HepG2 (cell line): ENCODE measurements around the gene DRC7. TPM values are rescaled to one million over a fixed set of nuclear protein-coding genes. Genes with fewer than 3 reads are reported as not detected.

Experiments
- ATF5 ChIP-seq: sonication (generic); formaldehyde crosslinking; IDR thresholded peaks from 2 replicates; pipeline ENCODE4 v1.4.0; 2020; ENCODE audit warnings: mild to moderate bottlenecking, low read depth, missing genetic modification reagents
- ELF4 ChIP-seq: sonication (generic); formaldehyde crosslinking; IDR thresholded peaks from 2 replicates; pipeline ENCODE4 v1.5.0; 2020; ENCODE audit warnings: missing genetic modification reagents, mild to moderate bottlenecking, moderate library complexity, borderline replicate concordance
- GATAD2A ChIP-seq: IDR thresholded peaks from 2 replicates; pipeline ENCODE4 v1.6.1; 2016
- NCOA5 ChIP-seq: sonication (generic); formaldehyde crosslinking; IDR thresholded peaks from 2 replicates; pipeline ENCODE4 v1.4.0; 2020; ENCODE audit warnings: missing genetic modification reagents
- NFAT5 ChIP-seq: sonication (generic); formaldehyde crosslinking; IDR thresholded peaks from 2 replicates; pipeline ENCODE4 v1.4.0; 2020; ENCODE audit warnings: missing genetic modification reagents
- RARA ChIP-seq: IDR thresholded peaks from 2 replicates; pipeline ENCODE4 v1.6.1; 2016; ENCODE audit warnings: missing genetic modification reagents, missing compliant biosample characterization
- RBFOX2 ChIP-seq: fragments of 200-400 bp; formaldehyde crosslinking; IDR thresholded peaks from 2 replicates; pipeline ENCODE4 v1.6.1; 2017; ENCODE audit warnings: low read depth, mild to moderate bottlenecking, low read length
- SKI ChIP-seq: fragments of 450-650 bp; IDR thresholded peaks from one replicate; pipeline ENCODE4 v1.6.1; 2018; ENCODE audit warnings: mild to moderate bottlenecking; ENCODE audit not compliant: partially characterized antibody
- SMC3 ChIP-seq: IDR thresholded peaks from 2 replicates; pipeline ENCODE4 v1.6.1; 2011; ENCODE audit warnings: low read length, improper control_type of control experiment
- ZNF136 ChIP-seq: sonication (generic); formaldehyde crosslinking; IDR thresholded peaks from 2 replicates; pipeline ENCODE4 v1.8.1; 2022; ENCODE audit warnings: low read depth, mild to moderate bottlenecking, moderate library complexity, missing genetic modification reagents
- ZNF17 ChIP-seq: sonication (generic); formaldehyde crosslinking; IDR thresholded peaks from 2 replicates; pipeline ENCODE4 v1.5.0; 2020; ENCODE audit warnings: mild to moderate bottlenecking, missing genetic modification reagents
- ZNF496 ChIP-seq: sonication (generic); formaldehyde crosslinking; IDR thresholded peaks from 2 replicates; pipeline ENCODE4 v1.8.1; 2023; ENCODE audit warnings: mild to moderate bottlenecking, moderate library complexity, missing genetic modification reagents; ENCODE audit not compliant: insufficient replicate concordance
- ZNF605 ChIP-seq: sonication (generic); formaldehyde crosslinking; IDR thresholded peaks from 2 replicates; pipeline ENCODE4 v1.8.0; 2022; ENCODE audit warnings: mild to moderate bottlenecking, missing genetic modification reagents
- ZNF713 ChIP-seq: sonication (generic); formaldehyde crosslinking; IDR thresholded peaks from 2 replicates; pipeline ENCODE4 v1.4.0; 2020; ENCODE audit warnings: mild to moderate bottlenecking, missing genetic modification reagents
- ZNF720 ChIP-seq: sonication (generic); formaldehyde crosslinking; IDR thresholded peaks from 2 replicates; pipeline ENCODE4 v1.4.0; 2020; ENCODE audit warnings: missing genetic modification reagents
- ZZZ3 ChIP-seq: sonication (generic); formaldehyde crosslinking; IDR thresholded peaks from 2 replicates; pipeline ENCODE4 v1.4.0; 2020; ENCODE audit warnings: missing genetic modification reagents, mild to moderate bottlenecking, borderline replicate concordance
- polyA plus RNA-seq, 8 experiments: library from polyadenylated mRNA; depleted of rRNA in 3 of 8; stranded (reverse) in 7 of 8; unstranded in 1 of 8; fragments of >200 nt; fragmentation: Illumina TruSeq in 4 of 8; extraction: Trizol in 4 of 8; gene quantifications; 2 replicates each; pipeline versions ENCODE4 v1.2.1 to v1.2.3, GENCODE V29; 2011 to 2016; ENCODE audit warnings: low read depth in 4 of 8, missing spikeins in 1 of 8, mixed read lengths in 1 of 8; ENCODE audit not compliant: insufficient read depth in 1 of 8
- total RNA-seq, 5 experiments: library from RNA; depleted of rRNA; stranded (reverse); fragments of >200 nt; fragmentation: Illumina TruSeq; extraction: Trizol; gene quantifications; 2 replicates each; pipeline ENCODE4 v1.2.3, GENCODE V29; 2016; ENCODE audit warnings: low read depth in 1 of 5
- TF ChIP-seq, protein P1 (sequence below): sonication (generic); formaldehyde crosslinking; IDR thresholded peaks from 2 replicates; pipeline ENCODE4 v1.8.0; 2022; ENCODE audit warnings: mild to moderate bottlenecking, missing genetic modification reagents
- TF ChIP-seq, protein P2 (sequence below): sonication (generic); formaldehyde crosslinking; IDR thresholded peaks from 2 replicates; pipeline ENCODE4 v1.4.0; 2020; ENCODE audit warnings: missing genetic modification reagents

DRC7 gene
- total and polyA plus RNA-seq, 2 of the 13 experiments (the other 11 are each of a cell fraction or from before 2014, with no cell fraction given) = 2.7 to 3.4 TPM

GRCh38 chr16:57704011-57704904, 9.7 kb downstream of the DRC7 start (continued):
- TF ChIP-seq RBFOX2 = peak; percentile 70
- TF ChIP-seq ATF5 (CRISPR knock-in tag) = 0 out of 2 replicates have a peak, but pooled peaks have one; percentile 55
- TF ChIP-seq GATAD2A = peak; percentile 74
- TF ChIP-seq ZNF605 (CRISPR knock-in tag) = peak; percentile 72; the same call in 1 of the 2 replicates
- TF ChIP-seq, protein P1, sequence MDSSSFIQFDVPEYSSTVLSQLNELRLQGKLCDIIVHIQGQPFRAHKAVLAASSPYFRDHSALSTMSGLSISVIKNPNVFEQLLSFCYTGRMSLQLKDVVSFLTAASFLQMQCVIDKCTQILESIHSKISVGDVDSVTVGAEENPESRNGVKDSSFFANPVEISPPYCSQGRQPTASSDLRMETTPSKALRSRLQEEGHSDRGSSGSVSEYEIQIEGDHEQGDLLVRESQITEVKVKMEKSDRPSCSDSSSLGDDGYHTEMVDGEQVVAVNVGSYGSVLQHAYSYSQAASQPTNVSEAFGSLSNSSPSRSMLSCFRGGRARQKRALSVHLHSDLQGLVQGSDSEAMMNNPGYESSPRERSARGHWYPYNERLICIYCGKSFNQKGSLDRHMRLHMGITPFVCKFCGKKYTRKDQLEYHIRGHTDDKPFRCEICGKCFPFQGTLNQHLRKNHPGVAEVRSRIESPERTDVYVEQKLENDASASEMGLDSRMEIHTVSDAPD (CRISPR knock-in tag) = peak; percentile 61; the same call in 1 of the 2 replicates
- 0 out of 2 replicates have a peak, but pooled peaks have one; percentile 44 for TF ChIP-seq ZZZ3
- TF ChIP-seq ZNF136 (CRISPR knock-in tag) = no peak; the same call in 1 of the 2 replicates
- TF ChIP-seq ZNF720 = no peak
- no peak; the same call in 1 of the 2 replicates for TF ChIP-seq RARA
- TF ChIP-seq NFAT5 (CRISPR knock-in tag) = no peak
- no peak for TF ChIP-seq ZNF496 (CRISPR knock-in tag)
- TF ChIP-seq SKI = no peak
- TF ChIP-seq ZNF713 (CRISPR knock-in tag) = no peak
- no peak for TF ChIP-seq NCOA5 (CRISPR knock-in tag)
- no peak for TF ChIP-seq SMC3
- TF ChIP-seq ELF4 (CRISPR knock-in tag) = no peak; the same call in 1 of the 2 replicates
- TF ChIP-seq ZNF17 (CRISPR knock-in tag) = no peak
- TF ChIP-seq, protein P2, sequence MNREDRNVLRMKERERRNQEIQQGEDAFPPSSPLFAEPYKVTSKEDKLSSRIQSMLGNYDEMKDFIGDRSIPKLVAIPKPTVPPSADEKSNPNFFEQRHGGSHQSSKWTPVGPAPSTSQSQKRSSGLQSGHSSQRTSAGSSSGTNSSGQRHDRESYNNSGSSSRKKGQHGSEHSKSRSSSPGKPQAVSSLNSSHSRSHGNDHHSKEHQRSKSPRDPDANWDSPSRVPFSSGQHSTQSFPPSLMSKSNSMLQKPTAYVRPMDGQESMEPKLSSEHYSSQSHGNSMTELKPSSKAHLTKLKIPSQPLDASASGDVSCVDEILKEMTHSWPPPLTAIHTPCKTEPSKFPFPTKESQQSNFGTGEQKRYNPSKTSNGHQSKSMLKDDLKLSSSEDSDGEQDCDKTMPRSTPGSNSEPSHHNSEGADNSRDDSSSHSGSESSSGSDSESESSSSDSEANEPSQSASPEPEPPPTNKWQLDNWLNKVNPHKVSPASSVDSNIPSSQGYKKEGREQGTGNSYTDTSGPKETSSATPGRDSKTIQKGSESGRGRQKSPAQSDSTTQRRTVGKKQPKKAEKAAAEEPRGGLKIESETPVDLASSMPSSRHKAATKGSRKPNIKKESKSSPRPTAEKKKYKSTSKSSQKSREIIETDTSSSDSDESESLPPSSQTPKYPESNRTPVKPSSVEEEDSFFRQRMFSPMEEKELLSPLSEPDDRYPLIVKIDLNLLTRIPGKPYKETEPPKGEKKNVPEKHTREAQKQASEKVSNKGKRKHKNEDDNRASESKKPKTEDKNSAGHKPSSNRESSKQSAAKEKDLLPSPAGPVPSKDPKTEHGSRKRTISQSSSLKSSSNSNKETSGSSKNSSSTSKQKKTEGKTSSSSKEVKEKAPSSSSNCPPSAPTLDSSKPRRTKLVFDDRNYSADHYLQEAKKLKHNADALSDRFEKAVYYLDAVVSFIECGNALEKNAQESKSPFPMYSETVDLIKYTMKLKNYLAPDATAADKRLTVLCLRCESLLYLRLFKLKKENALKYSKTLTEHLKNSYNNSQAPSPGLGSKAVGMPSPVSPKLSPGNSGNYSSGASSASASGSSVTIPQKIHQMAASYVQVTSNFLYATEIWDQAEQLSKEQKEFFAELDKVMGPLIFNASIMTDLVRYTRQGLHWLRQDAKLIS (CRISPR knock-in tag) = no peak
